K562 (cell line): ENCODE data around the gene S100A3. TPM values are rescaled to one million over a fixed set of nuclear protein-coding genes. Genes with fewer than 3 reads are reported as not detected.

ENCODE experiments used
- BCL6 ChIP-seq: fragments of 250-450 bp; sonication (Bioruptor Pico); IDR thresholded peaks from 2 replicates; pipeline ENCODE4 v1.4.0; 2020
- BRCA1 ChIP-seq, 2 experiments: fragments of 450-650 bp in 1 of 2; sonication (generic) in 1 of 2; formaldehyde crosslinking in 1 of 2; IDR thresholded peaks; 2 replicates each; pipeline versions ENCODE4 v1.5.0 to v1.6.1; 2017 to 2020; ENCODE audit warnings: mild to moderate bottlenecking in 1 of 2, missing genetic modification reagents in 1 of 2
- CBFA2T2 ChIP-seq: fragments of 450-650 bp; conservative IDR thresholded peaks from 2 replicates; pipeline ENCODE4 v1.6.1; 2017; ENCODE audit warnings: mild to moderate bottlenecking
- DNMT1 ChIP-seq: fragments of 450-650 bp; IDR thresholded peaks from 2 replicates; pipeline ENCODE4 v1.6.1; 2016; ENCODE audit warnings: antibody characterized with exemption, mild to moderate bottlenecking
- ESRRA ChIP-seq: fragments of 450-650 bp; IDR thresholded peaks from 2 replicates; pipeline ENCODE4 v1.6.1; 2014; ENCODE audit warnings: low read depth, mild to moderate bottlenecking, moderate library complexity, borderline replicate concordance
- FOXJ2 ChIP-seq: fragments of 200-800 bp; sonication (Bioruptor generic); IDR thresholded peaks from 2 replicates; pipeline ENCODE4 v1.6.1; 2016; ENCODE audit warnings: missing genetic modification characterization, missing compliant biosample characterization
- HDAC1 ChIP-seq, 2 experiments: fragments of 450-650 bp; IDR thresholded peaks; 2 replicates each; pipeline ENCODE4 v1.6.1; 2016 to 2017; ENCODE audit warnings: inconsistent platforms in 1 of 2, mild to moderate bottlenecking in 1 of 2, moderate library complexity in 1 of 2
- LEF1 ChIP-seq: fragments of 450-650 bp; IDR thresholded peaks from 2 replicates; pipeline ENCODE4 v1.6.1; 2016; ENCODE audit warnings: mild to moderate bottlenecking
- MCM2 ChIP-seq: fragments of 450-650 bp; IDR thresholded peaks from 2 replicates; pipeline ENCODE4 v1.6.1; 2017; ENCODE audit warnings: low read depth, mild to moderate bottlenecking
- NCOR1 ChIP-seq: fragments of 450-650 bp; IDR thresholded peaks from 2 replicates; pipeline ENCODE4 v1.6.1; 2016; ENCODE audit warnings: mild to moderate bottlenecking, moderate library complexity
- NFIC ChIP-seq: fragments of 450-650 bp; IDR thresholded peaks from 2 replicates; pipeline ENCODE4 v1.6.1; 2017; ENCODE audit warnings: mild to moderate bottlenecking, inconsistent platforms
- NR2C1 ChIP-seq, 2 experiments: fragments of 450-650 bp; IDR thresholded peaks; 2 replicates each; pipeline ENCODE4 v1.6.1; 2017; ENCODE audit warnings: mild to moderate bottlenecking in 2 of 2, antibody characterized with exemption in 1 of 2, inconsistent platforms in 1 of 2, missing compliant biosample characterization in 1 of 2, missing genetic modification characterization in 1 of 2
- PCBP1 ChIP-seq: fragments of 200-400 bp; formaldehyde crosslinking; IDR thresholded peaks from 2 replicates; pipeline ENCODE4 v1.6.1; 2018; ENCODE audit warnings: mild to moderate bottlenecking, low read depth, low read length; ENCODE audit not compliant: poor library complexity, severe bottlenecking
- PHF20 ChIP-seq: fragments of 450-650 bp; IDR thresholded peaks from 2 replicates; pipeline ENCODE4 v1.6.1; 2018; ENCODE audit not compliant: partially characterized antibody
- PHF21A ChIP-seq: fragments of 450-650 bp; IDR thresholded peaks from 2 replicates; pipeline ENCODE4 v1.6.1; 2017; ENCODE audit warnings: low read depth, borderline replicate concordance
- RB1 ChIP-seq: fragments of 450-650 bp; IDR thresholded peaks from 2 replicates; pipeline ENCODE4 v1.6.1; 2017; ENCODE audit warnings: low read depth, mild to moderate bottlenecking
- RUNX1 ChIP-seq: sonication (generic); IDR thresholded peaks from 2 replicates; pipeline ENCODE4 v1.6.1; 2016; ENCODE audit warnings: antibody characterized with exemption, low read depth
- SNIP1 ChIP-seq: fragments of 450-650 bp; IDR thresholded peaks from 2 replicates; pipeline ENCODE4 v1.7.1; 2017; ENCODE audit warnings: low read depth, mild to moderate bottlenecking
- SRSF9 ChIP-seq: fragments of 200-400 bp; formaldehyde crosslinking; IDR thresholded peaks from 2 replicates; pipeline ENCODE4 v1.6.1; 2017; ENCODE audit warnings: low read depth, low read length, borderline replicate concordance
- TEAD1 ChIP-seq, 2 experiments: fragments of 450-650 bp in 1 of 2; sonication (generic) in 1 of 2; formaldehyde crosslinking; IDR thresholded peaks; 2 replicates each; pipeline versions ENCODE4 v1.4.0 to v1.8.0; 2020 to 2022; ENCODE audit warnings: mild to moderate bottlenecking in 2 of 2, missing genetic modification reagents in 1 of 2
- ZBTB8A ChIP-seq: fragments of 450-650 bp; IDR thresholded peaks from 2 replicates; pipeline ENCODE4 v1.6.1; 2018; ENCODE audit warnings: mild to moderate bottlenecking, moderate library complexity; ENCODE audit not compliant: partially characterized antibody
- ZNF174 ChIP-seq: fragments of 250-450 bp; sonication (Bioruptor Pico); IDR thresholded peaks from 2 replicates; pipeline ENCODE4 v1.4.0; 2020; ENCODE audit warnings: mild to moderate bottlenecking
- ZNF280A ChIP-seq: fragments of 450-650 bp; IDR thresholded peaks from 2 replicates; pipeline ENCODE4 v1.6.1; 2018; ENCODE audit warnings: mild to moderate bottlenecking, low read depth; ENCODE audit not compliant: partially characterized antibody
- ZNF77 ChIP-seq: fragments of 250-450 bp; sonication (Bioruptor Pico); IDR thresholded peaks from 2 replicates; pipeline ENCODE4 v1.5.0; 2020
- polyA plus RNA-seq, 8 experiments: library from polyadenylated mRNA; depleted of rRNA in 4 of 8; stranded (reverse) in 5 of 8; unstranded in 3 of 8; fragments of >200 nt; fragmentation: Nextera tagmentation in 2 of 8; fragmentation: Illumina TruSeq in 1 of 8; extraction: Ambion mirVana in 2 of 8; extraction: Trizol in 1 of 8; gene quantifications; 2 replicates each; pipeline versions ENCODE4 v1.2.1 to v1.2.3, GENCODE V29; 2011 to 2014; ENCODE audit warnings: inconsistent platforms in 1 of 8, missing spikeins in 1 of 8
- total RNA-seq, 7 experiments: library from RNA; depleted of rRNA in 6 of 7; stranded (reverse); fragments of >200 nt in 6 of 7; fragmentation: Illumina TruSeq in 2 of 7; extraction: Trizol in 2 of 7; gene quantifications; 2 replicates each; pipeline versions ENCODE4 v1.2.1 to v1.2.3, GENCODE V29; 2011 to 2021; ENCODE audit warnings: low replicate concordance in 1 of 7
- TF ChIP-seq, protein P1 (sequence below): fragments of 450-650 bp; IDR thresholded peaks from 2 replicates; pipeline ENCODE4 v1.6.1; 2014; ENCODE audit warnings: low read depth, mild to moderate bottlenecking, moderate library complexity, borderline replicate concordance
- TF ChIP-seq, protein P2 (sequence below), 2 experiments: fragments of 250-450 bp in 1 of 2; fragments of 450-650 bp in 1 of 2; sonication (Bioruptor Pico) in 1 of 2; IDR thresholded peaks; 2 replicates each; pipeline versions ENCODE4 v1.6.1 to v1.8.0; 2016 to 2021; ENCODE audit warnings: mild to moderate bottlenecking in 2 of 2, moderate library complexity in 2 of 2, missing compliant biosample characterization in 1 of 2, missing genetic modification characterization in 1 of 2

The S100A3 gene
- total and polyA plus RNA-seq, 9 of the 15 experiments (the other 6 are each of a cell fraction or from before 2014, with no cell fraction given) = 0.08 to 1.7 (median 0.18) TPM; not detected in 4

- TF ChIP-seq SRSF9 = no peak
- TF ChIP-seq FOXJ2 (tag) = no peak
- TF ChIP-seq TEAD1 (CRISPR knock-in tag; IDR thresholded peaks at IDR 0.05) = peak; percentile 65 to 93
- peak; percentile 31 for TF ChIP-seq PHF20
- peak; percentile 41; the same call in 1 of the 2 replicates for TF ChIP-seq RUNX1
- peak in 1 of 2 experiments; percentile 90; a peak in 2 of 4 replicates for TF ChIP-seq HDAC1 (IDR thresholded peaks at IDR 0.05)
- no peak for TF ChIP-seq PCBP1
- TF ChIP-seq PHF21A = peak; percentile 83; the same call in 1 of the 2 replicates
- TF ChIP-seq NFIC = peak; percentile 71
- no peak for TF ChIP-seq DNMT1
- no peak for TF ChIP-seq NR2C1 (IDR thresholded peaks at IDR 0.05)
- peak; percentile 48; the same call in 1 of the 2 replicates for TF ChIP-seq NR2C1 (tag; IDR thresholded peaks at IDR 0.05)
- no peak for TF ChIP-seq BRCA1 (IDR thresholded peaks at IDR 0.05)
- no peak for TF ChIP-seq BRCA1 (CRISPR knock-in tag; IDR thresholded peaks at IDR 0.05)
- no peak for TF ChIP-seq ZNF77 (CRISPR knock-in tag)
- peak; percentile 95 for TF ChIP-seq LEF1
- TF ChIP-seq, protein P1, sequence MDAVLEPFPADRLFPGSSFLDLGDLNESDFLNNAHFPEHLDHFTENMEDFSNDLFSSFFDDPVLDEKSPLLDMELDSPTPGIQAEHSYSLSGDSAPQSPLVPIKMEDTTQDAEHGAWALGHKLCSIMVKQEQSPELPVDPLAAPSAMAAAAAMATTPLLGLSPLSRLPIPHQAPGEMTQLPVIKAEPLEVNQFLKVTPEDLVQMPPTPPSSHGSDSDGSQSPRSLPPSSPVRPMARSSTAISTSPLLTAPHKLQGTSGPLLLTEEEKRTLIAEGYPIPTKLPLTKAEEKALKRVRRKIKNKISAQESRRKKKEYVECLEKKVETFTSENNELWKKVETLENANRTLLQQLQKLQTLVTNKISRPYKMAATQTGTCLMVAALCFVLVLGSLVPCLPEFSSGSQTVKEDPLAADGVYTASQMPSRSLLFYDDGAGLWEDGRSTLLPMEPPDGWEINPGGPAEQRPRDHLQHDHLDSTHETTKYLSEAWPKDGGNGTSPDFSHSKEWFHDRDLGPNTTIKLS = 0 out of 2 replicates have a peak, but pooled peaks have one; percentile 33
- no peak for TF ChIP-seq BCL6 (CRISPR knock-in tag)
- TF ChIP-seq, protein P2, sequence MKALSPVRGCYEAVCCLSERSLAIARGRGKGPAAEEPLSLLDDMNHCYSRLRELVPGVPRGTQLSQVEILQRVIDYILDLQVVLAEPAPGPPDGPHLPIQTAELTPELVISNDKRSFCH (CRISPR knock-in tag; IDR thresholded peaks at IDR 0.05) = no peak
- TF ChIP-seq, protein P2 (tag; IDR thresholded peaks at IDR 0.05) = no peak
- TF ChIP-seq ZNF174 (CRISPR knock-in tag) = no peak
- no peak for TF ChIP-seq ZNF280A
- no peak for TF ChIP-seq MCM2
- TF ChIP-seq SNIP1 = no peak
- peak; percentile 9; the same call in 1 of the 2 replicates for TF ChIP-seq ESRRA
- TF ChIP-seq ZBTB8A = no peak
- peak; percentile 23; the same call in 1 of the 2 replicates for TF ChIP-seq RB1
- peak; percentile 75 for TF ChIP-seq CBFA2T2
- TF ChIP-seq NCOR1 = peak; percentile 83
Measured at GRCh38 chr1:153566414-153567371, 17.6 kb upstream of the S100A3 start (continued).
